Endothelial cell (in vitro differentiated cells): ENCODE results near the gene PACRGL. TPM values are rescaled to one million over a fixed set of nuclear protein-coding genes. Genes with fewer than 3 reads are reported as not detected.
"Not testable (repeated sequence)": the region's sequence is repeated elsewhere in the genome, so short reads cannot be mapped to it uniquely, and the experiment has no call there.

Source experiments
- DNase-seq: peaks from one replicate; pipeline ENCODE4 v3.0.0; 2021; ENCODE audit warnings: low spot score
- H3K27ac Mint-ChIP-seq: one replicate; pipeline ENCODE4 v1.8.0; 2021; ENCODE audit warnings: mixed read lengths, inconsistent platforms; ENCODE audit not compliant: unreplicated experiment
- H3K27me3 Mint-ChIP-seq: one replicate; pipeline ENCODE4 v1.8.0; 2021; ENCODE audit warnings: mild to moderate bottlenecking, moderate library complexity, mixed read lengths, inconsistent platforms; ENCODE audit not compliant: unreplicated experiment
- H3K36me3 Mint-ChIP-seq: one replicate; pipeline ENCODE4 v1.8.0; 2021; ENCODE audit warnings: mild to moderate bottlenecking, low read depth, mixed read lengths, inconsistent platforms; ENCODE audit not compliant: unreplicated experiment
- H3K4me1 Mint-ChIP-seq: one replicate; pipeline ENCODE4 v1.8.0; 2021; ENCODE audit warnings: mild to moderate bottlenecking, mixed read lengths, inconsistent platforms; ENCODE audit not compliant: unreplicated experiment
- H3K4me3 Mint-ChIP-seq: one replicate; pipeline ENCODE4 v1.8.0; 2021; ENCODE audit warnings: mild to moderate bottlenecking, mixed read lengths, inconsistent platforms; ENCODE audit not compliant: unreplicated experiment
- H3K9me3 Mint-ChIP-seq: one replicate; pipeline ENCODE4 v1.8.0; 2021; ENCODE audit warnings: mixed read lengths, inconsistent platforms; ENCODE audit not compliant: unreplicated experiment
- total RNA-seq: library from RNA; stranded (reverse); fragmentation: NEBNext Ultra II Directional; extraction: Animal tissue kit (Norgen Biotek cat#: 25700); gene quantifications from one replicate; pipeline ENCODE4 v1.2.1, GENCODE V29; 2021; ENCODE audit not compliant: unreplicated experiment
- TF ChIP-seq, protein P1 (sequence below): fragments of 200-600 bp; sonication (generic); IDR thresholded peaks from one replicate; pipeline ENCODE4 v1.5.0; 2021; ENCODE audit warnings: antibody characterized with exemption; ENCODE audit not compliant: unreplicated experiment

PACRGL gene
- total RNA-seq, 1 donor from 2014 or later = 9.2 TPM

DNA sequence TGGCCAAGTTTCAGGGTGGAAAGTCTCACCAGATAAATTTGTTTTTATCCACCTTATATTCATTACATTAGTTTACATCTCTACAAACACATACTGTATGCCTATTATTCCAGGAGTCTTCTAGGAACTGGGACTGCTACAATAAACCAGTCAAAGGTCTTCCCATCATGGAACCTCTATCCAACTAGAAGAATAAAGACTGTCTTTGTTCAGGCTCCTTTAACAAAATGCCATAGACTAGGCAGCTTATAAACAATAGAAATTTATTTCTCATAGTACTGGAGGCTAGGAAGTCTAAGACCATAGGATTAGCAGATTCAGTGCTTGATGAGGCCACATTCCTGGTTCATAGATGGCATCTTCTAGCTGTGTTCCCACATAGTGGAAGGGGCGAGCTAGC lies 61.6 kb downstream of the PACRGL start:
- Mint-ChIP-seq H3K4me1 (no peaks in the 10 kb centered on the region), H3K36me3 (no peaks in the 10 kb centered on the region), H3K9me3 (no peaks in the 10 kb centered on the region), H3K27ac (no peak overlapping the region), H3K27me3 (peaks cover 2% of the 10 kb centered on the region), H3K4me3 (no peak overlapping the region)
- TF ChIP-seq, protein P1, sequence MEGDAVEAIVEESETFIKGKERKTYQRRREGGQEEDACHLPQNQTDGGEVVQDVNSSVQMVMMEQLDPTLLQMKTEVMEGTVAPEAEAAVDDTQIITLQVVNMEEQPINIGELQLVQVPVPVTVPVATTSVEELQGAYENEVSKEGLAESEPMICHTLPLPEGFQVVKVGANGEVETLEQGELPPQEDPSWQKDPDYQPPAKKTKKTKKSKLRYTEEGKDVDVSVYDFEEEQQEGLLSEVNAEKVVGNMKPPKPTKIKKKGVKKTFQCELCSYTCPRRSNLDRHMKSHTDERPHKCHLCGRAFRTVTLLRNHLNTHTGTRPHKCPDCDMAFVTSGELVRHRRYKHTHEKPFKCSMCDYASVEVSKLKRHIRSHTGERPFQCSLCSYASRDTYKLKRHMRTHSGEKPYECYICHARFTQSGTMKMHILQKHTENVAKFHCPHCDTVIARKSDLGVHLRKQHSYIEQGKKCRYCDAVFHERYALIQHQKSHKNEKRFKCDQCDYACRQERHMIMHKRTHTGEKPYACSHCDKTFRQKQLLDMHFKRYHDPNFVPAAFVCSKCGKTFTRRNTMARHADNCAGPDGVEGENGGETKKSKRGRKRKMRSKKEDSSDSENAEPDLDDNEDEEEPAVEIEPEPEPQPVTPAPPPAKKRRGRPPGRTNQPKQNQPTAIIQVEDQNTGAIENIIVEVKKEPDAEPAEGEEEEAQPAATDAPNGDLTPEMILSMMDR = no peak
- no peak for DNase-seq

- H3K4me3 Mint-ChIP-seq = no peak overlapping the region
- no peak for DNase-seq
- TF ChIP-seq, protein P1 = no peak
Measured at GRCh38 chr4:20764366-20764992, 64.2 kb downstream of the PACRGL start.

GRCh38 chr4:20773144-20773997 lies 73.1 kb downstream of the PACRGL start:
- H3K9me3 Mint-ChIP-seq = no peaks in the 10 kb centered on the region
- TF ChIP-seq, protein P1 = peak; percentile 78
- H3K27ac Mint-ChIP-seq = no peak overlapping the region
- no peaks in the 10 kb centered on the region for H3K36me3 Mint-ChIP-seq
- H3K4me1 Mint-ChIP-seq = no peaks in the 10 kb centered on the region
- H3K27me3 Mint-ChIP-seq = peaks cover 2% of the 10 kb centered on the region
- peak; percentile 69 for DNase-seq
- no peak overlapping the region for H3K4me3 Mint-ChIP-seq

More at GRCh38 chr4:20764366-20764992, 64.2 kb downstream of the PACRGL start:
- H3K27me3 Mint-ChIP-seq = peaks cover 2% of the 10 kb centered on the region
- H3K27ac Mint-ChIP-seq = no peak overlapping the region
- no peaks in the 10 kb centered on the region for H3K9me3 Mint-ChIP-seq
- no peaks in the 10 kb centered on the region for H3K36me3 Mint-ChIP-seq
- H3K4me1 Mint-ChIP-seq = no peaks in the 10 kb centered on the region

- H3K4me1 Mint-ChIP-seq = no peaks in the 10 kb centered on the region
- no peaks in the 10 kb centered on the region for H3K27me3 Mint-ChIP-seq
- no peak for DNase-seq
- TF ChIP-seq, protein P1 = no peak
- no peak overlapping the region for H3K4me3 Mint-ChIP-seq
- peaks cover 6% of the 10 kb centered on the region for H3K9me3 Mint-ChIP-seq
- no peak overlapping the region for H3K27ac Mint-ChIP-seq
- H3K36me3 Mint-ChIP-seq = peaks cover 6% of the 10 kb centered on the region
Measured at GRCh38 chr4:20778896-20779295, 78.6 kb downstream of the PACRGL start.

DNA sequence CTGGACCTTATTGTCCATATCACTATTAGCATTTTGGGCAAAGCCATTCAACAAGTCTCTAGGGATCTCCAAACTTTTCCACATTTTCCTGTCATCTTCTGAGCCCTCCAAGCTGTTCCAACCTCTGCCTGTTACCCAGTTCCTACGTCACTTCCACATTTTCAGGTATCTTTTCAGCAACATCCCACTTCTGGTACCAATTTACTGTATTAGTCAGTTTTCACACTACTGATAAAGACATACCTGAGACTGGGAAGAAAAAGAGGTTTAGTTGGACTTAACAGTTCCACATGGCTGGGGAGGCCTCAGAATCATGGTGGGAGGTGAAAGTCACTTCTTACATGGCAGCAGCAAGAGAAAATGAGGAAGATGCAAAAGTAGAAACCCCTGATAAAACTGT lies 82.9 kb downstream of the PACRGL start:
- H3K4me1 Mint-ChIP-seq, H3K9me3 Mint-ChIP-seq, H3K27me3 Mint-ChIP-seq, H3K36me3 Mint-ChIP-seq, DNase-seq, H3K27ac Mint-ChIP-seq: not testable (repeated sequence)
- peak overlapping the region; percentile 27 for H3K4me3 Mint-ChIP-seq
